Upper lobe of left lung (tissue), 6 donors: ENCODE data around the gene AADACL2. TPM values are rescaled to one million over a fixed set of nuclear protein-coding genes. Genes with fewer than 3 reads are reported as not detected.

ENCODE experiments used
- ATAC-seq, 2 donors: fragments of 200-7000 bp; cut with Tn5 transposase; one replicate each; pipeline ENCODE4 v1.9.1; 2022; ENCODE audit warnings: mild to moderate bottlenecking in 2 of 2, moderate library complexity in 2 of 2; ENCODE audit not compliant: low FRiP score in 2 of 2
- DNase-seq, 2 donors: peaks; one replicate each; pipeline ENCODE4 v3.0.0-alpha.2; 2019 to 2020
- H3K27ac ChIP-seq, 4 donors: fragments of 200-600 bp; sonication (generic); one replicate each; pipeline ENCODE4 v1.5.1; 2016 to 2019
- H3K27me3 ChIP-seq, 4 donors: fragments of 200-600 bp; sonication (generic); one replicate each; pipeline ENCODE4 v1.5.1; 2017 to 2019
- H3K36me3 ChIP-seq, 4 donors: fragments of 200-600 bp; sonication (generic); one replicate each; pipeline ENCODE4 v1.5.1; 2016 to 2019
- H3K4me1 ChIP-seq, 4 donors: fragments of 200-600 bp; sonication (generic); one replicate each; pipeline ENCODE4 v1.5.1; 2018 to 2019
- H3K4me3 ChIP-seq, 4 donors: fragments of 200-600 bp; sonication (generic); one replicate each; pipeline ENCODE4 v1.5.1; 2017 to 2019; ENCODE audit warnings: mild to moderate bottlenecking in 2 of 4, moderate library complexity in 1 of 4
- H3K9me3 ChIP-seq, 4 donors: fragments of 200-600 bp; sonication (generic); one replicate each; pipeline ENCODE4 v1.5.1; 2018 to 2019
- EP300 ChIP-seq, 4 donors: sonication (generic); formaldehyde crosslinking; IDR thresholded peaks; one replicate each; pipeline ENCODE4 v1.5.1; 2017; ENCODE audit warnings: antibody characterized with exemption in 4 of 4, control low read depth in 2 of 4
- POLR2A ChIP-seq, 4 donors: fragments of 450-650 bp; IDR thresholded peaks; one replicate each; pipeline ENCODE4 v1.5.1; 2016 to 2017; ENCODE audit warnings: antibody characterized with exemption in 4 of 4, mild to moderate bottlenecking in 2 of 4
- POLR2AphosphoS5 ChIP-seq, 2 donors: sonication (generic); formaldehyde crosslinking; IDR thresholded peaks; one replicate each; pipeline ENCODE4 v1.5.1; 2017; ENCODE audit warnings: antibody characterized with exemption in 2 of 2
- WGBS, 2 donors: methylation state at CpG; one replicate each; pipeline ENCODE4 v1.1.5; 2017 to 2018; 5-methylcytosine and 5-hydroxymethylcytosine counted together
- total RNA-seq, 6 donors: library from RNA; depleted of rRNA in 4 of 6; stranded (reverse); fragments of >200 nt in 4 of 6; gene quantifications; one replicate each; pipeline versions ENCODE4 v1.1.0 to v1.2.1, GENCODE V29; 2016 to 2021
- TF ChIP-seq, protein P1 (sequence below), 6 experiments: fragments of 450-650 bp in 4 of 6; fragments of 200-600 bp in 2 of 6; sonication (generic) in 2 of 6; IDR thresholded peaks; one replicate each; pipeline ENCODE4 v1.5.1; 2016 to 2019; ENCODE audit warnings: antibody characterized with exemption in 6 of 6
- donor health status: DM: no; HTN: no; CAD: no; lungs with moderate emphysema.
- donor health status: DM: no; HTN: yes; CAD: no; lungs with severe emphysema.

AADACL2 gene
- total RNA-seq, 6 donors from 2014 or later = 1.6 TPM; not detected in 5

DNA sequence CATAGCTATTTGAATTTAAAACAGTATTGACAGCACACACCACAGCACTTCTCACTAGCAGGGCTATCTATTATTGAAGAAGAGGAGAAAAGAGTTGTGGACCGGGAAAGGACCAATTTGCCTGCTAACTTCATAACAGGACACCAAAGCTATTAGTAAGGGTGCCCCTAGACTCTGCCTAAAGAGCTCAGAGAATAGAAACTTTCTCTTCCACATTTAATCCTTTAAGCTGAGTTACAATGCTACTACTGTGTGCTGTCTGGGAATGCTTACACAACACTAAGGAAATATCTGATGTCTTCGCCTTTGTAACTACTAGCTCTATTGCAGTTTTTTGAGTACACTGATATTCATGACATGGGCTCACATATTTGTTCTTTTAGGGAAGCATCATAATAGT lies 66.7 kb downstream of the AADACL2 start:
- Histone ChIP-seq H3K4me1 (no peaks in the 10 kb centered on the region), H3K27me3 (no peaks in the 10 kb centered on the region), H3K4me3 (no peak overlapping the region), H3K9me3 (no peaks in the 10 kb centered on the region), H3K27ac (no peak overlapping the region), H3K36me3 (no peaks in the 10 kb centered on the region)
- no peak for TF ChIP-seq EP300 (IDR thresholded peaks at IDR 0.05)
- TF ChIP-seq, protein P1, sequence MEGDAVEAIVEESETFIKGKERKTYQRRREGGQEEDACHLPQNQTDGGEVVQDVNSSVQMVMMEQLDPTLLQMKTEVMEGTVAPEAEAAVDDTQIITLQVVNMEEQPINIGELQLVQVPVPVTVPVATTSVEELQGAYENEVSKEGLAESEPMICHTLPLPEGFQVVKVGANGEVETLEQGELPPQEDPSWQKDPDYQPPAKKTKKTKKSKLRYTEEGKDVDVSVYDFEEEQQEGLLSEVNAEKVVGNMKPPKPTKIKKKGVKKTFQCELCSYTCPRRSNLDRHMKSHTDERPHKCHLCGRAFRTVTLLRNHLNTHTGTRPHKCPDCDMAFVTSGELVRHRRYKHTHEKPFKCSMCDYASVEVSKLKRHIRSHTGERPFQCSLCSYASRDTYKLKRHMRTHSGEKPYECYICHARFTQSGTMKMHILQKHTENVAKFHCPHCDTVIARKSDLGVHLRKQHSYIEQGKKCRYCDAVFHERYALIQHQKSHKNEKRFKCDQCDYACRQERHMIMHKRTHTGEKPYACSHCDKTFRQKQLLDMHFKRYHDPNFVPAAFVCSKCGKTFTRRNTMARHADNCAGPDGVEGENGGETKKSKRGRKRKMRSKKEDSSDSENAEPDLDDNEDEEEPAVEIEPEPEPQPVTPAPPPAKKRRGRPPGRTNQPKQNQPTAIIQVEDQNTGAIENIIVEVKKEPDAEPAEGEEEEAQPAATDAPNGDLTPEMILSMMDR (IDR thresholded peaks at IDR 0.05) = no peak
- no peak for TF ChIP-seq POLR2AphosphoS5 (IDR thresholded peaks at IDR 0.05)
- TF ChIP-seq POLR2A (IDR thresholded peaks at IDR 0.05) = no peak
- ATAC-seq = no peak
- 84 to 93% methylated on average over 2 of the region's 2 CpGs for WGBS, 2 donors
- DNase-seq = no peak

DNA sequence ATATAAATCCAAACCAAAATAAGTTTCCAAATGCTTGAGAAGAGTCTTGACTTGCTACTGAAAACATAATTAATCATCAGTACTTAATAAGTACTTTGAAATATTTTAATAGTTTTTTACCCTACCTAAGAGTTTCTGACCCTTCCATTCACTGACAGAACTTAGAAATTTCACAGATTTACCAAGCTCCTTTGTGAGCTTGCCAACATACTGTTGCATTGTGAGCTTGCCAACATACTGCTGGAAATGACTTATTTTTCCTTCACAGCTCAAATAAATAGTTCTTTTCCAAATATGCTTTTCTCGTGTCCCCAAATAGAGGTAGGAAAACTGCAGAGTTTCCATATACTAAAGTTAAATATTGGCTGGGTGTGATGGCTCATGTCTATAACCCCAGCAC lies 70.5 kb downstream of the AADACL2 start:
- Histone ChIP-seq H3K4me3 (no peak overlapping the region), H3K27ac (no peak overlapping the region), H3K4me1 (no peaks in the 10 kb centered on the region), H3K36me3 (no peaks in the 10 kb centered on the region), H3K27me3 (no peaks in the 10 kb centered on the region), H3K9me3 (peaks cover 0 to 15% (median 8%) of the 10 kb centered on the region in 4 donors)
- no peak for DNase-seq
- no peak for ATAC-seq
- WGBS, 2 donors = 47 to 54% methylated on average over 1 of the region's 1 CpG
- TF ChIP-seq POLR2A (IDR thresholded peaks at IDR 0.05) (no peak), EP300 (IDR thresholded peaks at IDR 0.05) (no peak), POLR2AphosphoS5 (IDR thresholded peaks at IDR 0.05) (no peak)
- TF ChIP-seq, protein P1 (IDR thresholded peaks at IDR 0.05) = no peak

GRCh38 chr3:151806838-151807237 lies 73.1 kb downstream of the AADACL2 start:
- ATAC-seq (no peak), DNase-seq (no peak)
- H3K4me1 ChIP-seq = no peaks in the 10 kb centered on the region
- TF ChIP-seq EP300 (IDR thresholded peaks at IDR 0.05) (no peak), POLR2AphosphoS5 (IDR thresholded peaks at IDR 0.05) (no peak), POLR2A (IDR thresholded peaks at IDR 0.05) (no peak)
- H3K9me3 ChIP-seq = peaks cover 0 to 18% (median 11%) of the 10 kb centered on the region in 4 donors
- WGBS, 2 donors = 89 to 91% methylated on average over 15 of the region's 15 CpGs
- H3K4me3 ChIP-seq = no peak overlapping the region
- H3K36me3 ChIP-seq = no peaks in the 10 kb centered on the region
- no peaks in the 10 kb centered on the region for H3K27me3 ChIP-seq
- H3K27ac ChIP-seq = no peak overlapping the region

Other genes with a start within 250 kb of the AADACL2 start
- 1 to 10 TPM in 5 of 6 donors, not detected in 1; 1.7 to 4.5 (median 3.5) TPM for gene AADAC, start 80.2 kb downstream of the AADACL2 start, total RNA-seq
- 1 to 10 TPM in 4 of 6 donors, under 1 TPM in 1, not detected in 1; 0.22 to 3.3 (median 2.9) TPM for gene SUCNR1, start 139.7 kb downstream of the AADACL2 start, total RNA-seq